ENCODE data around the gene RFX4.
"Not testable (repeated sequence)": the region's sequence is repeated elsewhere in the genome, so short reads cannot be mapped to it uniquely, and the experiment has no call there.

RFX4 gene

DNA sequence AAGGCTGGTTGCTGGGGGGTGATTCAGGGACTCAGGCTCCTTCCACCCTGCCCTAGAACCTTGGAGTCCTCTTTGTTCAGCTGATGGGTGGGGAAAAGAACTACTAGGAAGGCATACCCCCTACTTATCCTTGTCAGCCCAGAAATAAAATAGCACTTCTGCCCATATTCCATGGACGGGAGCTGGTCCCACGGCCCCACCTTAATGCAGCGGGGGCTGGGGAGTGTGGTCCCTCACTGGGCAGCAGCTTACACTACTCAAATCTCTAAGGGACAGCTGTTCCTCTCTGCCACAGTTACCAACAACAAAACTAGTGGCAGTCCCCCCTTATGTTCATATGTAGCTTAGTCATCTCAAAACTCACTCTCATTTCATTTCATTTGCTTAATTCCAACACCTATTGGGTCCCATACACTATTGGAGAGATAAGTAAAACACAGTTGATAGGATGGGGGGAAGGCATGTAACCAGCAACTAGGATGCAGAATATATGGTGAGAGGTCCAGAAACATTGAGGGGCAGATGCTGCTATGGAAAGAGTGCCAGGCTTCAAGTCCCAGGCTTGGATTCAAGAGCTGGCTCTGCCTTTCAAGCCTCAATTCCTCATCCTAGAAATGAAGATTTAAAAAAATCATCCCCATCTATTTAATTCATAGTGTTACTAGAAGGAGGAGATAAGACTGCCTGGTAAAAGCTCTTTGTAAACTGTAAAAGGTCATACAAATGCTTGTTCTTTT is 107.9 kb downstream of the RFX4 start:
- no peak for DNase-seq (ENCODE audit: low spot score)

DNA sequence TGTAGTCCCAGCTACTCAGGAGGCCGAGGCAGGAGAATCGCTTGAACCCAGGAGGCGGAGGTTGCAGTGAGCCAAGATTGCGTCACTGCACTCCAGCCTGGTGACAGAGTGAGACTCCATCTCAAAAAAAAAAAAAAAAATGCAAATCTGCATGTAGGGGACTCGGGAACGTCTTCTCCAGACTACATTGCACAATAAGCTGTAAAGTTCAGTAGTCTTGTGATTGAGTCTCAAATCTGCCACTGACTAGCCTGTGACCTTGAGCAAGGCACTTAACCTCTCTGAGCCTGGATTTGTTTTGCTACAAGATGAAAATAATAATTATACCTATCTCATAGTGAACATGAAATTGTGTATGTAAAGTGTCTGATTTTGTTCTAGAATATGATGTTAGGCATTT is 109.2 kb downstream of the RFX4 start:
- DNase-seq (ENCODE audit: low spot score) = not testable (repeated sequence)

DNA sequence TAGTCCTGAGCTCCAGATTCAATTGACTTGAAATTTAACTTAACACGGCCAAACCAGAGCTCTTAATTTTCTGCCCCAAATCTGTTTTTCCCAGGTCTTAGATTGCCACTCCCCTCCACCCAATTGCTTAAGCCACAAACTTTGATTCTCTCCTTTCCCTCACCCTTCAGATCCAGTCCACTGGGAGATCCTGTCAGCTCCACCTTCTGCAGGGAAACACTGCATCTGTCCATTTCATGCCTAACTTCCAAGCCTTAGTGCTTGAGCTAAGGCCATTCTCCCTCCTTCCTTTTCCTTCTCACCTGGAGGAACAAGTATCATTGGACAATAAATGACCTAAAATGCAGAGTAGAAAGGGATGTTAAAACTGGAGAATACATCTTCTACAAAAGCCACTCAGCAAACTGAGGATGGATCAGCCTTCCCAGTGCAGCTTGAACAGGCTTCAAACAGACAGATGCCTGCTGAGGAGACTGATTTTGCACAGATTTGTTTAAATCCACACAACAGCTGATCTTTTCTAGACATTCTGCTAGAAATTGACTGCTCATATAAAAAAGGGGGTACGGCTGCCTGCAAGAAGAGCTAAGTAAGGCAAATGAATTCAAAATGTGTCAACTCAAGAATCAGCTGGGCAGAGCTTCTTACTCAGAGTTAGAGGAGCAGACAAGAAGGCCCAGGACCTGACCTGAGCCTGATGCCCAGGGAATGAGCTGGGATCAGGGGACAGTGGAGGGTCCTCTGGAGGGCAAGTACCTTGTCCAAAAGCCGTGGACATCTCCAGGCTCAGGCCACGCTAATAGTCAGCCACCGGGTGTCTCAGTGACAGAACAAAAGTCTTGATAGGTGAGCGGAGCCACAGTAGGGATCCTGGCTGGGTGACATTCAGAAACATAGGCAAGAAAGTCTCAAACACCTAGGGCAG is 110.4 kb downstream of the RFX4 start:
- no peak for DNase-seq (ENCODE audit: low spot score)

DNA sequence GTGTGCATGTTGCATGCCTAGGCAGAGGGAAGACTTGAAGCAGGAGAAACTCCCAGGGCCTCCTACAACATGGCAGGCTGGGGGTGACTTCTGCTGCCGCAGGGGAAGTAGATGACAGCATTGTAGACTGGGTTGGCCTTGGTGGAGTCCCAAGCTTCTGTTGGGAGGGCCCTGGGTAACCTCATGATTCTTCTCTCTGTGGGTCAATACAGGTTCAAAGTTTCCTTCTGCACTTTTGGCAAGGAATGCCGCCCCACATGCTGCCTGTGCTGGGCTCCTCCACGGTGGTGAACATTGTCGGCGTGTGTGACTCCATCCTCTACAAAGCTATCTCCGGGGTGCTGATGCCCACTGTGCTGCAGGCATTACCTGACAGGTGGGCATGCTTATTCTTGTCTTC is 113.3 kb downstream of the RFX4 start:
- no peak for DNase-seq (ENCODE audit: low spot score)

DNA sequence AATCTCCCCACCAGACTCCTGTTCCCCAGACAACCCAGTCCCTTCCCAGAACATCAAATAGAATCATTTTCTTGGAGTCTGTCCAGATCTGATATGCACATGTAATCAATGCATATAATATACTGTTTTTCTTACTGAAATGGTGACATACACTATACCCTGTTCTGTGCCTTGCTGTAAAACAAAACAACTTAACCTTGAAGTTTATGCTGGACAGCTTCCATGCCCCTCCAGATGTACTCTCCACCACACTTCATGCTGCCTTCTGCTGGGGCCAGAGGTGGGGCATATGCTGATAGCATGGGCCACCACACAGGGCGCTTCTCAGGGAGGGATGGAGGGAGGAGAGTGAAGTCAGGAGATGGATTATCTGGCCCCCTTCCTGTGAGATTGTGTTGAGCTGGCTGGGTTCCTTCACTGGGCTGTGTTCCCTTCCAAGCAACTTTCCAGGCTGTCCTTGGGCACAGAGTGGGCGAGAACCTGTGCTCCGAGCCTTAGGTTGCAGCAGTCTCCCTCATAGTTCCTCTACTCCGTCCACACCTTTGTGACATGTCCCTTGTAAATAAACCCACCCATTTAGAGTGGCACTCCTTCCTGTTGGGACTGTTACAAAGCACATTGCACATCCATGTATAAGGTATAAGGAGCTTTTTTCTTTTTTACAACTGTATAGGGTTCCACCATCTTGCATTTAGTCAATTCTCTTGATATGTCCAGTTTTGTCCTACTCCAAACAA is 114.0 kb downstream of the RFX4 start:
- no peak for DNase-seq (ENCODE audit: low spot score)

- no peak for DNase-seq (ENCODE audit: low spot score)
Measured at GRCh38 chr12:106704081-106704480, 121.3 kb downstream of the RFX4 start.

- no peak for DNase-seq (ENCODE audit: low spot score)
Measured at GRCh38 chr12:106705971-106706370, 123.2 kb downstream of the RFX4 start.

DNA sequence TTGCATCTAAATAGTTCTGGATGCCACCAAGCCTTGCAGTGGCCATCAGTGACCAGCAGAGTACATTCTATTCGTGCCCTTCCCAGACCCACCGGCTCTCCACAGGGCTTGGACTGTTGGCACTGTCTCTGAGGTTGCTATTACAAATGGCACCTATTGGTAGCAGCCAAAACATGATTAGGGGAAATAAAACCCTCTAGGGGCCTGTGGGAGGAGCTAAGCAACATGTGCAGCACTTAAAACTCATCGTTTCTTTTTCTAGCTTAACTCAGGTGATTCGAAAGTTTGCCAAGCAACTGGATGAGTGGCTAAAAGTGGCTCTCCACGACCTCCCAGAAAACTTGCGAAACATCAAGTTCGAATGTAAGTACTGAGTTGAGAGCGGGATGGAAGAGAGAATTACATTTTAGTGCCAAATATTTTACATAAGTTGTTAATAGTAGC is 126.3 kb downstream of the RFX4 start:
- no peak for DNase-seq (ENCODE audit: low spot score)

DNA sequence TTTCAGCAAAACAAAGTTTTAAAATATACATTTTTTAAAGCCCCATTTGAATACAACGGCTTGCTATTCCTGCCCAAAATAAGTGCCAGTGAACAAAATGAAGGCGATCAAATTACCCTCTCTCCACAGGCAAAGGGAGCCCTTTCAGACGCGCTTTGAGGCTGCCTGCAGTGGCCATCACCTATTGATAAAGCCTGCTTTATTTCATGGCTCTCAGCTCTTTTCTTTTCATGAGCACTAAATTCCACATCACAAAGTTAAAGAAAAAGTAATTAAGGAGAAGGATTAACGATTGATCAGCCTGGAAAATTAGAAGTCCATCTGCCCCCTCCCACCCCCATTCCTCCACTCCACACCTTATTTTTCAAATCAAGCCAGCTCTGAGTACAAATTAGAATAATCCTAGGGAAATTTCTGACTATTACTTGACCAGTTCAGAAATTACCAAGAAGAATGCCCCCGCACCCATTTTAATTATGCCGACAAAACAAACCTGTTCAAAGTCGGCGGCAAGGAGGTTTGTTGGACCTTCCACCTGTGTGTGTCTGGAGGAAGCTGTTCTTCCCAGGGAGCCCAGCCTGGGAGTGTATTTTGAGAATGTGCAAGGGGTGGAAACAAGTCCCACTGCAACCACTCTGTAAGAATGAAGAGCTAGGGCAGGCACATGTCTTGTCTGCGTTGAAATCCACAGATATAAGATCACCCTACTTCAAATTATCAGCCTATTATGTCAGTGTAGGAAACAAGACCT is 127.5 kb downstream of the RFX4 start:
- no peak for DNase-seq (ENCODE audit: low spot score)

GRCh38 chr12:106711316-106711715 is 128.5 kb downstream of the RFX4 start:
- DNase-seq (ENCODE audit: low spot score) = no peak

- no peak for DNase-seq (ENCODE audit: low spot score)
Measured at GRCh38 chr12:106712768-106713167, 130.0 kb downstream of the RFX4 start.

GRCh38 chr12:106714926-106715325 is 132.1 kb downstream of the RFX4 start:
- DNase-seq (ENCODE audit: low spot score) = no peak

- no peak for DNase-seq (ENCODE audit: low spot score)
Measured at GRCh38 chr12:106715582-106715981, 132.8 kb downstream of the RFX4 start.

GRCh38 chr12:106717673-106718072 is 134.9 kb downstream of the RFX4 start:
- no peak for DNase-seq (ENCODE audit: low spot score)

GRCh38 chr12:106719879-106720278 is 137.1 kb downstream of the RFX4 start:
- no peak for DNase-seq (ENCODE audit: low spot score)

- DNase-seq (ENCODE audit: low spot score) = no peak
Measured at GRCh38 chr12:106720696-106721095, 137.9 kb downstream of the RFX4 start.

- no peak for DNase-seq (ENCODE audit: low spot score)
Measured at GRCh38 chr12:106721915-106722314, 139.1 kb downstream of the RFX4 start.

GRCh38 chr12:106722837-106723236 is 140.0 kb downstream of the RFX4 start:
- DNase-seq (ENCODE audit: low spot score) = no peak

DNA sequence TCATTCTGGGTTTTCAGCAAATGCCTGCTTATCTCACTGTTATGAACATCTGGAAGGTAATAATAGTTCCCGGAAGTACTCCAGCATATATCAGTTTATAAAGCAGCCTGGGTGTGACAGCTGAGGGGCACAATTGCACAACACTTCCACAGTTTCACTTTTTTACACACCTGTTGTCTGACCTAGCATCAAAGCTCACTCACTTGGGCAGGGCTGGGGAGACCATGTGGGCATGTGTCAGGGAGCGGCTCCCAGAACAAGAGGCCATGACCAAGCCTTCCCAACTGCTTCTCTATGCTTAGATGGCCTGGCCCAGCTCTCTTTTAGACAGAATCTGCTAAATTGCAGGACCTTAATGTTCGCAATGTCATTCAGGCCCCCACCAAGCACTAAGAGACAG is 140.6 kb downstream of the RFX4 start:
- no peak for DNase-seq (ENCODE audit: low spot score)

GRCh38 chr12:106724116-106724515 is 141.3 kb downstream of the RFX4 start:
- no peak for DNase-seq (ENCODE audit: low spot score)

DNA sequence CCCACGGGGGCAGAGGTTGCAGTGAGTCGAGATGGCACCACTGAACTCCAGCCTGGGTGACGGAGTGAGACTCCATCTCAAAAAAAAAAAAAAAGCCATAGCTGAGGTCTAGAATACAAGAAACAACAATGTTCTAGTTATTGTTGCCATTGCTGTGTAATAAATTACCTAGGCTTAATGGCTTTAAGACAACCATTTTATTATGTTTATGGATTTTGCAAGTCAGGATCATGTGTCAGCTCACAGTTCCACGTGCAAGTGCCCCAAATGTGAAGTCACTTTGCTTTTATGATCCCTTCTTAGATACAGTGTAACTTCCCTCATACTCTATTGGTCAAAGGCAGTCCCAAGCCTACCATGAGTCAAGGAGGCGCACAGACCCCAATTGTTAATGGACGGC is 142.1 kb downstream of the RFX4 start:
- no peak for DNase-seq (ENCODE audit: low spot score)
